ENCODE measurements around the gene CARD9.

DNA sequence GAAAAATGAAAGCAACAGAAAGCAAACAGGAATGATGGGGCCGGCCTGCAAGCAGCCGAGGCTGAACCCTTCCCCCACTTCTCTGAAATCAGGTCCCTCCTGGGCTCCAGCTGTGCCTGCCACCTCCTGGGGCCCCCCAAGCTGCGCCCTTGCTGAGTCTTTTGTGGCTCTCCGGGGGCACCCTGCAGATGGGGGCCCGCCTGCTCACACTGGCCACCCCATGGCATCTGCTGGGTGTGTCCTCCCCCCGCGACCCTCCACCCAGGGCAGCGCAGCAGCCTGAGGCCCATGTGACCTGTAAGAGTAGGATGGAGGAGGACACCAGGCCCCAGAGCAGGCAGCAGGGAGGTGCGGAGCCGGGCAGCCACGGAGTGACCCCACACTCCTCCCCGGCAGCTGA lies 40.4 kb downstream of the CARD9 start:
- TF ChIP-seq ARNT (IDR thresholded peaks at IDR 0.05): no peak
- no peak for TF ChIP-seq BHLHE40 (IDR thresholded peaks at IDR 0.05; ENCODE audit: borderline replicate concordance)
- TF ChIP-seq SUZ12 (IDR thresholded peaks at IDR 0.05): no peak

Data from HEK293T (cell line).